Retinal pigment epithelial cell (primary cell): ENCODE measurements around the gene XYLT1.
"Not testable (repeated sequence)": the region's sequence is repeated elsewhere in the genome, so short reads cannot be mapped to it uniquely, and the experiment has no call there.

Experiments
- DNase-seq: peaks from one replicate; pipeline ENCODE4 v3.0.0-alpha.2; 2010; ENCODE audit warnings: low read depth
- H3K4me3 ChIP-seq: 2 replicates; pipeline ENCODE4 v1.5.1; 2011; ENCODE audit warnings: mild to moderate bottlenecking, low read length, control low read depth, moderate library complexity
- TF ChIP-seq, protein P1 (sequence below): conservative IDR thresholded peaks from 2 replicates; pipeline ENCODE4 v1.5.1; 2011; ENCODE audit warnings: low read depth, low read length, control low read depth, inconsistent platforms

XYLT1 gene

DNA sequence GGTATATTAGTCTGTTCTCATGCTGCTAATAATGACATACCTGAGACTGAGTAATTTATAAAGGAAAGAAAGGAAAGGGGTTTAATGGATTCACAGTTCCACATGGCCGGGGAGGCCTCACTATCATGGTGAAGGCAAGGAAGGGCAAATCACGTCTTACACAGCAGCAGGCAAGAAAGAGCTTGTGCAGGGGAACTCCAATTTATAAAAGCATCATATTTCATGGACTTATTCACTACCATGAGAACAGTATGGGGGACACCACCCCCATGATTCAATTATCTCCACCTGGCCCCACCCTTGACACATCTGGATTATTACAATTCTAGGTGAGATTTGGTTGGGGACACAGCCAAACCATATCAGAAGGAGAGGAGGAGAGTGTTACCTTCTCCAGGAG is 17.7 kb upstream of the XYLT1 start:
- TF ChIP-seq, protein P1, sequence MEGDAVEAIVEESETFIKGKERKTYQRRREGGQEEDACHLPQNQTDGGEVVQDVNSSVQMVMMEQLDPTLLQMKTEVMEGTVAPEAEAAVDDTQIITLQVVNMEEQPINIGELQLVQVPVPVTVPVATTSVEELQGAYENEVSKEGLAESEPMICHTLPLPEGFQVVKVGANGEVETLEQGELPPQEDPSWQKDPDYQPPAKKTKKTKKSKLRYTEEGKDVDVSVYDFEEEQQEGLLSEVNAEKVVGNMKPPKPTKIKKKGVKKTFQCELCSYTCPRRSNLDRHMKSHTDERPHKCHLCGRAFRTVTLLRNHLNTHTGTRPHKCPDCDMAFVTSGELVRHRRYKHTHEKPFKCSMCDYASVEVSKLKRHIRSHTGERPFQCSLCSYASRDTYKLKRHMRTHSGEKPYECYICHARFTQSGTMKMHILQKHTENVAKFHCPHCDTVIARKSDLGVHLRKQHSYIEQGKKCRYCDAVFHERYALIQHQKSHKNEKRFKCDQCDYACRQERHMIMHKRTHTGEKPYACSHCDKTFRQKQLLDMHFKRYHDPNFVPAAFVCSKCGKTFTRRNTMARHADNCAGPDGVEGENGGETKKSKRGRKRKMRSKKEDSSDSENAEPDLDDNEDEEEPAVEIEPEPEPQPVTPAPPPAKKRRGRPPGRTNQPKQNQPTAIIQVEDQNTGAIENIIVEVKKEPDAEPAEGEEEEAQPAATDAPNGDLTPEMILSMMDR = no peak
- DNase-seq = no peak

DNA sequence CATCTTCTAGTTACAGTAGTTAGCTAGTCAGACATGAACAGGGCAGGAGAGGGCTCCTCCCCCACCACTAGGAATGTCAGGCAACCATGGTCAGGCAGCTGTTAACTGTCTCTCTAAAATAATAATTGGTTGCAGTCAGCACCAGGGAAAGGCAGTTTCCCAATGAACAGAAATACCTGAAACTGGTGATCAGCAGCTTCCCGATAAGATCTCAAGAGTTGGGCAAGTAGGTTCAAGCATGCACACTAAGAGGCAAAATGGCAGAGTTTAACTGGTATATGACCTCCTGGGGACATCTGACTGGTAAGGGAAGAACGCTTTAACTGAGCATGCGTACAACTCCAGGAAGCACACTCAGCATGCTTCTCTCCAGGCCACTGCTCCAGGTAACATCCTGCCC is 12.6 kb upstream of the XYLT1 start:
- no peak for DNase-seq
- H3K4me3 ChIP-seq = no peak overlapping the region
- TF ChIP-seq, protein P1 = no peak

More for the DNA sequence above, 17.7 kb upstream of the XYLT1 start:
- H3K4me3 ChIP-seq = no peak overlapping the region

DNA sequence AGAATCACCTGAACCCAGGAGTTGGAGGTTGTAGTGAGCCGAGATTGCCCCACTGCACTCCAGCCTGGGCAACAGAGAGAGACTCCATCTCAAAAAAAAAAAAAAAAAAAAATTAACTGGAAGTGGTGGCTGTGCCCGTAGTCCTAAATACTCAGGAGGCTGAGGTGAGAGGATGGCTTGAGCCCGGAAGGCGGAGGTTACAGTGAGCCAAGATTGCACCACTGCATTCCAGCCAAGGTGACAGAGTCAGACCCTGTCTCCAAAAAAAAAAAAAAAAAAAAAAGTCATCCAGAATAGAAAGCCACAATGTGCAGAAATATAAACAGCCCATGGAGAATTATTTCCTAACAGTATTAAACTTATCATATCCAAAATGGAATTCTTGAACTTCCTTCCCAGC is 11.6 kb upstream of the XYLT1 start:
- not testable (repeated sequence) for DNase-seq

DNA sequence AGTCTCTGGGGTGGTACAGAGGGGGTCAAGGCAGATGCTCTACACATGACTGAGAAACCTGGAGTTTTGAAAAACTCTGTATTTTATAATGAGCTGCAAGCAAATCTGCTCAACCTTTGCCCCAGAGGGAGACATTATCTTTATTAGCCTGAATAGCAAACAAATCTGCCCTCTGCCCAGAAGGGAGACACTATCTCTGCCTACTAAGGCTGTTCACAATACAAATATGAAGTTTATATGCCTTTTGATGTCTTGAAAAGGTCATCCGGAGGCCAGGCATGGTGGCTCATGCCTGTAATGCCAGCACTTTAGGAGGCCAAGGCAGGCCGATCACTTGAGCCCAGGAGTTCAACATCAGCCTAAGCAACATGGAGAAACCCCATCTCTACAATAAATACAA is 11.0 kb upstream of the XYLT1 start:
- TF ChIP-seq, protein P1 = no peak
- no peak for DNase-seq
- H3K4me3 ChIP-seq = no peak overlapping the region

More for the DNA sequence above, 11.6 kb upstream of the XYLT1 start:
- not testable (repeated sequence) for H3K4me3 ChIP-seq

DNA sequence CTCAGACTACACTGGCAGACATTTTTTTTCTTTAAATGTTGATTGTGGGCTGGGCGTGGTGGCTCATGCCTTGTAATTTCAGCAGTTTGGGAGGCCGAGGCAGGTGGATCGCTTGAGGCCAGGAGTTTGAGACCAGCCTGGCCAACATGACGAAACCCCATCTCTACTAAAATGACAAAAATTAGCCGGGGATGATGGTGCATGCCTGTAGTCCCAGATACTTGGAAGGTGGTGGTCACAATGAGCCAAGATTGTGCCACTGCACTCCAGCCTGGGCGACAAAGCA is 6.4 kb upstream of the XYLT1 start:
- not testable (repeated sequence) for H3K4me3 ChIP-seq

DNA sequence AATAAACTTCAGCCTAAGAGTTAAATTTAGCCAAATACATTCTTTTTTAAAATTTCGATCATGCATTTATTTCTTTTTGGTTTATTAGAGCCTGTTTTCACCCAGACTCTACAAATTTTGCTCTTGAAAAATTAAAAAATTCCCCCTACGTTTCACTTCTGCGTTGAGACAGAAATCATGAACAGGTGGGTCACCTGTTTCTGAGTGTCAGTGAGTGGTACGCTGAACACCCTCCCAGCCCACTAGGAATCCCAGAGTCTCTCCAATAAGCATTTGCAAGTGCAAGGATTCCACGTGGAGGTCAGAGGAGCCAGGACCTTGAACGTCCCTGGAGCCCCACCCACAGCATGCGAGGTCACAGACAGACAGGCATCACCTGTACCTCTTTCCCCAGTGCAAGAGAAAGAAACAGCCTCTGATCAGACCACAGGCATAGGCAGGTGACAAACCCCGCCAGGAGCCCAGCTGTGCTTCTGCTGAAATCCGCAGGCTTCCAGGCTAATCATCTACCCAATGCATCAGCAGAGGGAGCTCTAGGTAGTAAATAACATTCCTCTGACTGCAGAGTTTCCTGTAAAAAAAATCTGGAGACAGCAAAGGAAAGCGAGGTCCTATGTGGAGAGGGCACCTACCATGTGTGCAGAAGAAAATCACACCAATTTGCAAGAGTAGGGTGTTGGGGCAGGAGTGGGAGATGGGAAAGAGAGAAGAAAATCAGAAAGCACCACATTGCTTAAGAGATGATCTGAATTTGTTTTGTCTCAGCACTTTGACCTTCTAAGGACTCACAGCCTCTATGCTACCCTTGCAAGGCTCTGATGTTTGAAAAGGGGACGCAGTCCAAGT is 5.9 kb upstream of the XYLT1 start:
- DNase-seq = no peak
- H3K4me3 ChIP-seq = no peak overlapping the region
- TF ChIP-seq, protein P1 = peak; percentile 67

More for the DNA sequence above, 6.4 kb upstream of the XYLT1 start:
- DNase-seq = not testable (repeated sequence)

DNA sequence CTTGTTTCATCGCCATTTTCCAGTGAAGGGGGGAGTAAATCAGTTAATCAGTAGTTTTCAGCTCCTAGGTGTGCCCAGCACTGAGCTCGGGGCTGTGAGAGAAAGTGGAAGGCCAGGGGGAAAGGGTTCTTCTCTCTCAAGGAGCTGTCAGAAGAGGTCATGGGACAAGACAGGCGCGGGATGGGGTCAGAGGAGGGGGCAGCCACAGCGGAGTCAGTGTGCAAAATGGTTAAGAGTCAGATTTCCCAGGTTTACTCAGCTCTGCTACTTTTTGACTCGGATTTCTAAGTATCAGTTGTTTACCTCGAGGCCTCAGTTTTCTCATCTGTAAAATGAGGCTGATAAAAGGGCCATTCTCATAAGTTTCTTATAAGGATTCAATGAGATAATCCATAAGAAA is 4.3 kb upstream of the XYLT1 start:
- no peak for DNase-seq
- TF ChIP-seq, protein P1 = no peak
- H3K4me3 ChIP-seq = no peak overlapping the region

DNA sequence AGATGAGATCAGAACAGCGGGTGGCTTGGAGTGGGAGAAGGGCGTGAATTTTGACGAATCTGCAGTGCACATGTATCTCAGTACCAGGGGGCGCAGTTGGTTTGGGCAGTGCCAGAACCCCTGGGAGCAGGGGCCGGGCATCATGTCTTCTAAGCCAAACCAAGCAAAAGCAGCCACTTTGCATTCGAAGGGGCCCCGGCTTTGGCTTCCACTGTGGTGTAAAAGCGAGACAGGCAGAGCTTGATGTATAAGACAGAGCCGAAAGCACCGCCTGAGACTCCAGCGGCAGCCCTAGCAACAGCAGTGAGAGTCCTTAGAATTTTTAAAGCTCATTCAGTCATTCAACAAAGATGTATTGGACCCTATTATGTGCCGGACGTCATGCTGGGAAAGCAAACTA is 3.8 kb upstream of the XYLT1 start:
- H3K4me3 ChIP-seq = no peak overlapping the region
- DNase-seq = no peak
- TF ChIP-seq, protein P1 = no peak
